Jurkat, Clone E6-1 (cell line): ENCODE data around the gene TTC33.

ENCODE experiments used
- DNase-seq: peaks from one replicate; pipeline ENCODE4 v3.0.0-alpha.2; 2011; ENCODE audit warnings: low read depth, low spot score
- H3K4me3 ChIP-seq: 2 replicates; pipeline ENCODE4 v1.5.1; 2011; ENCODE audit warnings: mild to moderate bottlenecking, low read length, control low read depth, moderate library complexity

TTC33 gene

DNA sequence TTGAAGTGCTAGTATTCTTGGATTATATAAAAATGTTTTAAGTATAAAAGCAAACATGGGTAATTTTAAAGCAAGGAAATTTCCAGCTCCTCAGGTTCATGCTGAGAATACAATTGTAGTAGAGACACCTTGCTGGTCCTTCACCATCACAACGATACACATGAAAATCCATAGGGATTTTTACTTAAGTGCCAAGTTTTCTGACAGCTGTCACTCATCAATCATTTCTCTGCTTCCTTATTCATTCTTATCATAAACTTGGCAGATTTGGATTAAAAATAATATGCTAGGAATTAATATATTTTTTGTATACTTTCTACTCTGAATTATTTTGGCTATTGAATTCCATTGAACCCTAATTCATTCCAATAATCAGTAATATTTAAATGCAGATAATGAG, 244.0 kb downstream of the TTC33 start:
- H3K4me3 ChIP-seq: no peak overlapping the region
- no peak for DNase-seq

DNA sequence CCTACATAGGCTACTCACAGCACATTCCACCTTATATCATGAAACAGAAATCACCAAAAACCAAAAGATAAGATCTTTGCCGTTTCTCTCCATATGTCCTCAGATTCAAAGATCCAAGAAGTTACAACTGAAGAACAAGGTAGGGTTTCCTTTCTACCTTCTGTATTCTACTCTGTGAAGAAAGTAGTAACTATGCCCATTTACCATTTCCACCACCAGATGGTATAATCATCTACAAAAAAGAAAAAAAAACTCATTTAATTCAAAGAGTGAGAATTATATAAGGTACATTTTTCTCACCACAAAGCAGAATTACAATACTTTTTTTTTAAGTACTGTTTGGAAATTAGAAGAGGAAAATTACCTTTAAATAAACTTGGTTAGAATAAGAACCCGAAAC, 248.7 kb downstream of the TTC33 start:
- H3K4me3 ChIP-seq: no peak overlapping the region
- peak; percentile 62 for DNase-seq

DNA sequence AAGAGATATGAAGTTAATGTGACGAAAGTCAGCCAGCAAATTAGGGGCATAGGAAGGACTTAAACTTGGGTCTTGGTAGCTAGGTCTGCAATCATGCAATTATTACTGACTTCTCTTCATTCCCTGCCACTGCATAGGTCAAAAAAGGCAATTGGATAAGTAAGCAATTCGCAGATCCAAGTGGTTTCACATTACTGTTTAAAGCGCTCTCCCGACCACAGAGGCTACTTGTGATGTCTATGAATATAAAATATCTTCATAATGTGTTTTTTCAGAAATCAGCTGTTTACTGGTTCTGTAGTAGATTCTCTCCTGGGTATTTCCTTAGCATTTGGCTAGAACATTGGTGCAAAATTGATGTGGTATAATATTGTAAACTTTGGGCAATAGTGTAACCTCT, 250.7 kb downstream of the TTC33 start:
- no peak for DNase-seq
- H3K4me3 ChIP-seq: no peak overlapping the region

DNA sequence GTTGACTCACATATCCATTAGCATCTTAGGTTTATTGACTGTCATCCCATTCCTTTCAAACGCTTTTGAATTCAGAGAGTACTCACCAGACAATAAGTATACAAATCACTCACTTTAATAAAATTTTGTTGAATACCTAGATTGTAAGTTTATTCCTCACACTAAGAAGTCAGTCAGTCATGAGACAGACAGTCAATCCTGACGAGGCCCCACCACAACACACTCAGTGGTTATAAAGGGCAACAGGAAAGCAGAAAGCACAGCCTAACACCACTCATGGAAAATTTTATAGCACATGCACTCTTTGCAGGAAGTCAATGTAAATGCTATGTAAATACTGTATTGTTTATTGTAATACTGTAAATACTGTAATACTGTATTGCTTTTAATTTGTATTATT, 252.3 kb downstream of the TTC33 start:
- DNase-seq: peak; percentile 20
- no peak overlapping the region for H3K4me3 ChIP-seq

DNA sequence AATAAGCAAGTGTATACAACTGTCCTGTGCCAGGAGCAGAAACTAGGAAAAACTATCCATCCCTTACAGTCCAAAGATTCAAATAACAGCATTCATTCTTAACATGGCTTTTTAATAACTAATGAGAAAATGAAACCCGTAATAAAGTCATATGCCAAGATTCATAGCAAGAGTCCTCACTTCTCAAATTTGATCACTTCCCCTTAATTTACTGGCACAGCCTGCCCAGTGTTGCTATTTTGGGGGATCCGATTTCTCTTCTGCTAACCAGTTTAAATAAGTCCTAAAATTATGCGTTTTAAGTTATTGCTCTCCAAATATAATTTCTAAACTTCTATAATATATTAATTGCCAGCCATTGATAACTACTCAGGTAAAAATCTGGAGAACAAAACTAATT, 253.0 kb downstream of the TTC33 start:
- H3K4me3 ChIP-seq: no peak overlapping the region
- DNase-seq: no peak

DNA sequence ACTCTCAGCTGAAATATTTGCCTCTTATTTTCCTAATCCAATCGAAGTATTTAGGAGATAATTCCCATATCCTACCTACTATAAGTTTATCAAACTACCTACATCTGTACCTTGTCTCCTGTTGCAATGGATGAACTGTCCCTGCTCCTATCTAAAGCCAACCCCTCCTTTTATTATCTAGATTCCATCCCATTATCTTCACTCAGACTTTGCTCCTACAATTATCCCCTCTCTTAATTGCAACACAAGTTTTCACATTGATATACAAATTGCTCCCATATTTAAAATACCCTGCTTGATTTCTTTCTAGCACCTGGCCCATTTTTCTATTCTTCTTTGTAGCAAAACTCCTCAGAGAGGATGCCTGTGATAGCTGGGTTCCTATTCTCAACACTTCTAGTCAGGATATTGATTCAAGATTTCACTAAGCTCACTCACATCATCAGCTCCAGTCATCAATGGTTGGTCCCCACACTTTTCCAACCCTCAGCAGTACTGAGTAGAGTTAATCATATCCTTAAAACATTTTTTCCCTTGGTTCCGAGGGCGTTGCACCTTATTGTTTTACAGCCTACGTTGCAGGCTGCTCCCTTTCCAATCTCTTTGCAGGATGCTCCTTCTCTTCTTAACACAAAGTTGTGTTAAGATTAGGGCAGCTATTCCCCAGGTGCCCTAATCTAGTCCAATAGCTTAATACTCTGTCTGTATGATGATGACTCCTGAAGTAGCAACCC, 253.9 kb downstream of the TTC33 start:
- DNase-seq: no peak
- no peak overlapping the region for H3K4me3 ChIP-seq

DNA sequence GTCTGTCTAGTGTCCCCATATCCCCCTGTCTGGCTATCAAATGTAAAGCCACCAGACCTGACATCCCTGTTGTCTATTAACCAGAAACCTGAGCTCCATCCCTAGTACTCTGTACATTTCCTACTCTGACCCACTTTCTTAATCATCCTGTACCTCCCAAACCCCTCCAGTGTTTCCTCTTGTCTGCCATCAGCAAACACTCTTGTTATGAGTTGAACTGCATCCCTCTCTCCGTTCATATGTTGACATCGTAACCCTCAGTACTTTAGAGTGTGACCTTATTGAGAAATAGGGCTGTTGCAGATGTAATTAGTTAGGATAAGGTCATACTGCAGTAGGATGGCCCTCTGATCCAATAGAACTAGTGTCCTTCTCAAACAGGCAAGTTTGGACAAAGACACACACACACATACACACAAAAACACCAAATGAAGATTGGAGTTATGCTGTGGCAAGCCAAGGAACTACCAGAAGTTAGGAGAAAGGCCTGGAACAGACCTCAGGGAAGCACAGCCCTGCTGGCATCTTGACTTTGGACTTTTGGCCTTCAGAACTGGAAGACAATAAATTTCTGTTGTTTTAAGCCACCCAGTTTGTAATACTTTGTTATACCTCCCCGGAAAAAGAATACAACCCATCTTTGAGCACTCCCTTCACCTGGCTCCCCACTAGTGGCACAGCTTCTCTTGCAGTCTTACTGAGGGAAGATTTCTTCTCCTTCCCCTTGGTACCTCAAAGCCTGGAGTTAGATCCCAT, 256.1 kb downstream of the TTC33 start:
- H3K4me3 ChIP-seq: no peak overlapping the region
- no peak for DNase-seq

DNA sequence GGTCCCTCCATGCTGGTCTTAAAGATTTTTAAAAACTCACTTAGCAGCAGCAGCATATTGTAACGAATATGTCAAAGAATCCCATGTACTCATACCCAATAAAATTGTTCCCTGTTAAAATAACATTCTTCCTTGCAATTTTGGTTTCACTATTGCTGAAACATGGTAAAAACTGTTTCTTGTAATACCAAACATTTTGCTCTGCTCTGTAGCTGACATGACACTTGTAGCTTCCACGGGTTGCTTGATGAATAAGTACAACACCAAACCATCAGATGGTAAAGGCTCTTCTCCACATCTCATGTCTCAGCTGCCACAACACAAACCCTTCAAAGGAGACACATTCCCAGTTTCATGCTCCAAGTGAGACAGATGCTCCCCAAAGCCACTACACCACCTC, 256.8 kb downstream of the TTC33 start:
- DNase-seq: no peak

DNA sequence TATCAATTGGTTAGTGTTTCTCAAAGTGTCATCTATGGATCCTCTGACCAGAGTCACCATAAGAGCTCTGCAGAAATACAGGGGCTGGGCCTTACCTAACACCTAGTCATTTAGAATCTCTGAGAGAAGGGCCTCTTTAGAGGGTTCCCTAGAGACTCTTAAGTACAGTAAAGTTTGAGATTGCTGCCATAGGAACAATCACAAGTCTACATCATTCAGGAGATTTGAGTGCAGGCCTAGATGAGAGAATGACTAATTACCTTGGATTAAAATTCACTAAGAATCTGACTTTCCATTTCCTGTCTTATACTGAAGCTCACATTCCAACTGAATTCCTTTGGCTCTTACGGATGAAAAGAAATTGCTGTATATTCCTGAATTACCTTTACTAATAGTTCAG, 258.2 kb downstream of the TTC33 start:
- DNase-seq: no peak
- H3K4me3 ChIP-seq: no peak overlapping the region

More for the DNA sequence above, 256.8 kb downstream of the TTC33 start:
- no peak overlapping the region for H3K4me3 ChIP-seq

DNA sequence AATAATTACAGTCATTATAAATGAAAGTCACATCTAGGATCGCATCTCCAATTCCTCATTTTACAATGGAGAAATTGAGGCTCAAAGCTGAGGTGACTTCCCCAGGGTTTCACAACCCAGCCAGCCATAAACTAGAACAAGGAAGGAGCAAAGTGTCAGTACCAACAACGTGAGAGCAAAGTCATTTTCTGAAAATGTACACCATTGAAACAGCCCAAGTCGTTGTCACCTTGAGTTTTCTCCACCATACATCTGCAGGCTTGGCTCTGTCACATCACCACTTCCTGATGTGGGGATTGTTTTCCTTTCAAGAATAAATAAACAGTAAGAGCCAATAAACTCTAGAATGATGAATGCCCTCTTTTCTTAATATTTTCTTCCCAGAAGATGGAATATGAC, 260.5 kb downstream of the TTC33 start:
- no peak overlapping the region for H3K4me3 ChIP-seq
- no peak for DNase-seq

DNA sequence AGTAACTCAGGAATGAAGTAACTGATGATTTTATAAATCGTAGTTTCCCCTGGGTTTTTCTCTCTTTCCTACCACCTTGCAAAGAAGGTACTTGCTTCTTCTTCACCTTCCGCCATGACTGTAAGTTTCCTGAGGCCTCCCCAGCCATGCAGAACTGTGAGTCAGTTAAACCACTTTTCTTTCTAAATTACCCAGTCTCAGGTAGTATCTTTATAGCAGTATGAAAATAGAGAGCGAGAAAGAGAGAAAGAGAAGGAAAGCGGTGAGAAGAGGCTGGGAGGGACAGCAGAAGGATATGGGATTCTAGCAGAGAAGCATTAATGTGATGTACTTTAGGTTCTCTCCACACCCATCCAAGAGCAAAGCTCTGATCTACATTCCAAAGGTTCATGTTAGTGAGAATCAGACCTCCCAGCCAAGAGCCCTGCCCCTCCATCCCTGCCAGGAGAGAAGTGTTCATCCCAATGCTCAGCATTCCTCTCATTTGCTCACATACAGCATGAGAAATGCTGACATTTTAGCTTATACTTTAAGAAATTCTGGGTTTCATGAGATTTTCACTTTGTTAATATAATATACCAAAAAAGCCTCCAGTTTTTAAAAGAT, 261.0 kb downstream of the TTC33 start:
- H3K4me3 ChIP-seq: no peak overlapping the region
- no peak for DNase-seq

DNA sequence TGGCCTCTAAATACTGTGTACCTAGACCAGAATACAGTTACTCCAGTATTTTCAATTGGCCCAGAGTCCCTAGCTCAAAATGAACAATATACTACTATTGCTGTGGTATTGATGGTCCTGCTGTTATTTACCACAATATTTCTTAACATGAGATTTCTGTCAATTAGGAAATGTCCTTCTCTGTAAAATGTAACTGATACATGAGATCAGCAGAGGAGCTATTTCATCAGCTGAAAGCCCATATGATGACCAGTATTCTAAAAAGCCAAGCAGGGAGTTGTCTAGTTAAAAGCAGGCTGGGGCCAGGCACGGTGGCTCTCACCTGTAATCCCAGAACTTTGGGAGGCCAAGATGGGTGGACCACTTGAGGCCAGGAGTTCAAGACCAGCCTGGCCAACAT, 263.7 kb downstream of the TTC33 start:
- no peak for DNase-seq
- H3K4me3 ChIP-seq: no peak overlapping the region

DNA sequence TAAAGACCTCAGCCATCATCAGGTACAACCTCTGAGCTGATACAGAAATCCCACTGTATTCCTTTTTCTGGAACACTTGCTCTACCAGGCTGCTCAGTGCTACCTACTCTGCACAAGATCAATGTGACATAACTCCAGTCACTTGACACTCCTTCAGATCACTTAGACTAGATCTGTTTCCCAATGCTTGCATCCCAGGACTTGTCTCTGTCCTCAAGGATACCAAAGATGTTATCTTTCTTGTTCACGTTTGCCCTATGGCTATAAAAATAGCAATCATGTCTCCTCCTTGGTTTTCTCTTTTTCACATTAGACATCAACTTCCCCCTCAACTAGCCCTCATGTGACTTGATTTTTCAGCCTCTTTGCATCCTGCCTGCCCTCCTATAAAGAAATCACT, 264.1 kb downstream of the TTC33 start:
- no peak overlapping the region for H3K4me3 ChIP-seq
- no peak for DNase-seq

DNA sequence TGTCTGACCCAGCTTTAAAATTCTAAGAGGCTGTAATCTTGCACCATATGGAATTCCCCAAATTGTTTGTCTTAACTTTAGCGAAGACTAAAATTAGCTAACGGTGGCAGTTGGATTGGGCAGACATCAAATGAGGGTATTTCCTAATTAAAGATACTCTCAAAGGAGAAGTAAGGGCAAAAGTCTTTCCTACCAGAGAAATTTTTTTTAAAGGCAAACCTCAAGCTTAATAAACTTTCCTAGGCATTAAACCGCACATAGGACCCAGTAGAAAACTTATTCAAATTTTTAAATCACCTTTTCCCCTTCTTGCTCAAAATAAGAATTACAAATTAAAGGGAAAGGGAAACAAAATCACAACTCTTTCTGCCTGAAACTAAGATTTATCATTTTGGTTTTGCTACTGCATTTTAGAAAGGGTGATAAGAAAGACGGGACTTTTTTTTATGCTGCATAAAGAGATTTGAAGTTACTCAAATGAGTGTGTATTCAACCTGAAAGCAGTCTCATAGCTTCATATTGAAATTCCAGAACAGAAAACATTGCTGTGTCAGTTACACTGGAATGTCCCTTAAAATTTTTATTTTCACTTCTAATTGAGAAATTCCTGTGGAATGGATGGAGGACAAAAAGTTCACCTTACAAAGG, 265.2 kb downstream of the TTC33 start:
- H3K4me3 ChIP-seq: no peak overlapping the region
- no peak for DNase-seq

DNA sequence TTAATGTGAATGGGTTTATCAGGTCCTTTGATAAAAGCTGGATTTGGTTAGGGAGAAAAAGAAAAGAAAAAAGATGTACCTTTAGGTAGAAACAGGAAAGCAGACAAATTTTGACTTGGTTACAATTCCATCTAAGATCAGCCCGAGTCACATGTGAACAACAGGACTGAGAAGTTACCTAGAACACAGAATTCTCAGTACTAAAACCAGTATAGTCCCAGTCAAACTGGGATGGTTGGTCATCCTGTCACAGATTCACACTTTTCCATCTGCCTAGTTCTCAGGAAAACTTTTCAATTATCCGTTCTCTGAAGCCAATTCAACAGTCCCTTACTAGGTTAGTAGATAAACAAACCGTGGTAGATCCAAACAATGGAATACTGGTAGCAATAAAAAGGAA, 266.3 kb downstream of the TTC33 start:
- no peak for DNase-seq
- H3K4me3 ChIP-seq: no peak overlapping the region

DNA sequence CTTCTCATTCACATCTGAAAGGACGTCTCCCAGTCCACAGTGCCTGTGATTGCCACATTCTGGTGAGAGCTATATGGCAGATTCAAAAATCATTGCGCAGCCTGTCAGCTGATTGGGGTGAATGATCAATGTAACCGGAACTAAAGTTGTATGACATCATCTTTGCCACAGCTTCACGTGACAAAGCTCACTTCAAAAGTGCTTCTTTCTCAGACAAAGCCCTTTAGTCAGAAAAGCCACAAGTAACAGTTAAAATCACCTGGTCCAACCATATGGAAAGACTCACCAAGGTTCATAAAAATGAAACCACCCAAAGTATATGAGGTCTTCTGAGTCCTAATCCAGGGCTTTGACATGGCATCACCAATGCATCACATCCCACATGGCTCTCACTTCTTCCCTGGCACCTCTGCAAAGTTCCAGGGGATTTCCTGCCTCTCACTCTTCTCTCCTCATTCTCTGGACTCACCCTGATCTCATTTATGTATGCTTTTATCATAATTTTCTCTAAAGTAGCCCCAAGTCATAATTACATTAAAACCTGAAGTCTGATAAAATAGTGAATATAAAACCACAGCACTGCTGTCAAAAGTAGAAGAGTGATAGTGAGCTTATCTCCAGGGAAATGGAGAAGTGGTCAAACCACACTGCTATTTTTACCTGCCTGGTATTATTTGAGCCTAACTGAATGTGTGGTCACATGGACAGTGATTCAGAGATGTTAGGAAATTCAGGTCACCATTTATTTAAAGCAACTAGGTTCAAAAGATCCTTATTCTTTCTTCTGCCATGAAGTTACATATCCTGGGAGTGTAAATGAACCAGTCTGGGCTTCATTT, 269.1 kb downstream of the TTC33 start:
- no peak overlapping the region for H3K4me3 ChIP-seq
- DNase-seq: peak; percentile 64

DNA sequence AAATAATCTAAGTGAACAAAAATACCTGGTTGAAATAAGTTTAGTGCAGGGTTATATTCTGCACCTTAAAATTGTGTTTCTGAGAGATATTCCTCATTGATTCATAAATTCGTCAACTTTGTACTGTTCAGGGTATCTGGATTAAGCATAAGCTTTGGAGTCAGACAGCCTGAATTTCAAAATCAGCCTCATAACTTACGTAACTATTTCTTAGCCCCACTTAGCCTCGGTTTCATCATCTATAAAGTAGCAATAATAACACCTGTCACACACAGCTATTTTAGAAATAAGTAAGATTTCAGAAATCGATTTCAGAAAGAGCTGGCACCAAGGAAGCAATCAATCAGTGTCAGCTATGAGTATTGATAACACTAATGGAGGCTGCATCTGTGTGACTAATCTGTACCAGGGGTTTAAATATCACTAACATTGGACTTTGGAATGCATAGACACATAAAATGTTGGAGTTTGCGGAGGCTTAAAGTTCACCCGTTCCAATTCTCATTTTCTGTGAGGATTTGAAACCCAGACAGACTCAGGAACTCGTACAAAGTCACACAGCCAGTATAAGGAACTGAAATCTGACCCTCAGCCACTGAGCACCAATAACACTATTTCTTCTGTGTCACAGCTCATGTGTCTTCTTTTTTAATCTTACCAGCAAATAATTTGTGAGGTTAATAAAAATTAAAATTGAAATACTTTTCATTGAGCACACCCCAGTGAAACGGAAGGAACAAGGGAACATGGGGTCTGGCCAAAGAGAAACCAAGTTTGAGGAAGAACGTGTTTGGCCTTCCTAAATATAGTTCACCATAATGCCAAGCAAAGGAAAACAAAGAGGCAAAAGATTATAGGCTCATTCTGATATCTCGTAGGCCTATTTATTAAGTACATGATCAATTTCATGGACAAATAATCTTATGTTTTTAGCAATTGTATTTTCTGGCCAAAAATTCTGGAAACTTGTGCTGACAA, 270.5 kb downstream of the TTC33 start:
- DNase-seq: no peak
- H3K4me3 ChIP-seq: no peak overlapping the region

DNA sequence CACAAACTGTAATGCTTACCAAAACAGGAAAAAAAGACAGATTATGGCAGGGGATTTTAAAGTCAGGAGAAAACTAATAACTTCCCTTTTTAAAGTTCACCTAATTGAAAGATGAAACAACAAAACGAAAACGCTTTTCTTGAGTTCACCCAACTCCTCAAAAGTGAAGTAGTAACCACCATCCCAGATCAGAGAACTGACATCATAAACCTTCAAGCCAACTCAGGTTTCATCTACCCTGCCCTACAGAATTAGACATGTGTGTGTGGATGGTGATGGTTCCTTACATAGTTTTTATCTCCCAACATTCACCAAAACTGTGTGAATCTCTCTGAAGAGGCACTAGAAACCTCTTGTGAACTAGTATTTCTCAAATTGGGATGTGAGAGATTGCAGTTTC, 271.3 kb downstream of the TTC33 start:
- no peak for DNase-seq
- no peak overlapping the region for H3K4me3 ChIP-seq
